Thymus (tissue), 11 donors: ENCODE data around the gene FPGS. TPM values are rescaled to one million over a fixed set of nuclear protein-coding genes. Genes with fewer than 3 reads are reported as not detected.
A peak's percentile ranks its signal among the peaks of the same experiment; 100 is the strongest.

Experiments
- DNase-seq, 9 donors: peaks; one replicate each; pipeline ENCODE4 v3.0.0-alpha.2; 2013; ENCODE audit warnings: low spot score in 9 of 9, low read depth in 6 of 9, missing footprints in 1 of 9
- H3K27ac ChIP-seq, 2 donors: one replicate each; pipeline ENCODE4 v1.5.1; 2013; ENCODE audit warnings: control low read depth in 1 of 2, low read depth in 1 of 2, low read length in 1 of 2, mild to moderate bottlenecking in 1 of 2, moderate library complexity in 1 of 2
- H3K27me3 ChIP-seq, 2 donors: one replicate each; pipeline ENCODE4 v1.5.1; 2013; ENCODE audit warnings: low read length in 1 of 2; ENCODE audit not compliant: control insufficient read depth in 2 of 2, insufficient read depth in 1 of 2
- H3K36me3 ChIP-seq, 2 donors: one replicate each; pipeline ENCODE4 v1.5.1; 2013; ENCODE audit warnings: low read length in 1 of 2, mild to moderate bottlenecking in 1 of 2, moderate library complexity in 1 of 2; ENCODE audit not compliant: control insufficient read depth in 2 of 2, insufficient read depth in 2 of 2
- H3K4me1 ChIP-seq, 2 donors: one replicate each; pipeline ENCODE4 v1.5.1; 2013; ENCODE audit warnings: low read length in 2 of 2; ENCODE audit not compliant: control insufficient read depth in 2 of 2, insufficient read depth in 2 of 2
- H3K4me3 ChIP-seq, 2 donors: one replicate each; pipeline ENCODE4 v1.5.1; 2013; ENCODE audit warnings: low read length in 2 of 2, control low read depth in 1 of 2, mild to moderate bottlenecking in 1 of 2
- H3K9me3 ChIP-seq, 2 donors: one replicate each; pipeline ENCODE4 v1.5.1; 2013; ENCODE audit warnings: low read length in 1 of 2, mild to moderate bottlenecking in 1 of 2; ENCODE audit not compliant: control insufficient read depth in 2 of 2, insufficient read depth in 1 of 2
- WGBS: extraction: QIAGEN DNeasy Blood & Tissue Kit; methylation state at CpG from one replicate; pipeline ENCODE4 v1.1.7; 2013; 5-methylcytosine and 5-hydroxymethylcytosine counted together
- polyA plus RNA-seq: library from polyadenylated mRNA; stranded (reverse); fragments of 200-250 nt; gene quantifications from one replicate; pipeline ENCODE4 v1.2.3, GENCODE V29; 2013
- total RNA-seq: library from RNA; stranded (reverse); fragments of 120-200 nt; gene quantifications from one replicate; pipeline ENCODE4 v1.2.4, GENCODE V29; 2013
- donor health status: healthy.

FPGS gene
- total and polyA plus RNA-seq, 2 donors = 30.4 to 48.4 TPM

DNA sequence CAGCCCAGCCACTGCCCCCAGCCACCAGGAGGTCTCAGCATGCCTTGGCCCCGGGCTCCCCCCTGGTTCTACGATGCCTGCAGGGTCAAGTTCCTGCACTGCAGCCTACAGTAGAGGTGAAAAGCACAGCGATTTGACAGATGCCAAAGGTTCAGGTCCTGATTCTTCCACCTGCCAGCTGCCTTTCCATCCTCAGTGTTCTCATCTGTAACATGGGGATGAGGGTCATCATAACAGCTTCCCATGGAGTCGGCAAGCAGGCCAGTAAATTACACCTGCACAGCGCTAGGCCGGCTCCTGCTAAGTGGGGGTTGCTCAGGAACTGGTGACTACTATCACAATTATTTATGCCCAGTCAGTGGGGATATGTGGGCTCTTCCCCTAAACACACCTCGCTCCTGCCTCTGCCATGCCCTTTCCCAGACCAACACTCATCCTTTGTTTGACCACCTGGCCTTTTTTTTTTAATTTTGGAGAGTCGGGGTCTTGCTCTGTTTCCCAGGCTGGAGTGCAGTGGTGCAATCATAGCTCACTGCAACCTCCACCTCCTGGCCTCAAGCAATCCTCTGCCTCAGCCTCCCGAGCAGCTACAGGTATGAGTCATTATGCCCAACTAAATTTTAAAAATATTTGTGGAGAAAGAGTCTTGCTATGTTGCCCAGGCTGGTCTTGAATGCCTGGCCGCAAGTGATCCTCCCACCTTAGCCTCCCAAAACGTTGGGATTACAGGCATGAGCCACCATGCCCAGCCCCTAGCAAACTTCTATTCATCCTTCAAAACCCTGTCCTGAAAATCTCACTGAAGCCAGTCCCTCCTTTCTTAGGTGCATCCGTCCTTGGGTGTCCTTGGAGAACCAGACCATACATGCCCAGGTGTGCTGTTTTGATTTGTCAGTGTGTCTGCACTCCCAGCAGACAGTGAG is 45.4 kb downstream of the FPGS start:
- no peak for DNase-seq
- WGBS = 89% methylated on average over 12 of the region's 12 CpGs
- no peak overlapping the region for H3K4me3 ChIP-seq
- H3K9me3 ChIP-seq = peaks cover 6 to 21% of the 10 kb centered on the region in 2 donors
- H3K27me3 ChIP-seq = no peaks in the 10 kb centered on the region
- no peak overlapping the region for H3K27ac ChIP-seq
- H3K4me1 ChIP-seq = peaks cover 0 to 1% of the 10 kb centered on the region in 2 donors
- peaks cover 0 to 4% of the 10 kb centered on the region in 2 donors for H3K36me3 ChIP-seq

DNA sequence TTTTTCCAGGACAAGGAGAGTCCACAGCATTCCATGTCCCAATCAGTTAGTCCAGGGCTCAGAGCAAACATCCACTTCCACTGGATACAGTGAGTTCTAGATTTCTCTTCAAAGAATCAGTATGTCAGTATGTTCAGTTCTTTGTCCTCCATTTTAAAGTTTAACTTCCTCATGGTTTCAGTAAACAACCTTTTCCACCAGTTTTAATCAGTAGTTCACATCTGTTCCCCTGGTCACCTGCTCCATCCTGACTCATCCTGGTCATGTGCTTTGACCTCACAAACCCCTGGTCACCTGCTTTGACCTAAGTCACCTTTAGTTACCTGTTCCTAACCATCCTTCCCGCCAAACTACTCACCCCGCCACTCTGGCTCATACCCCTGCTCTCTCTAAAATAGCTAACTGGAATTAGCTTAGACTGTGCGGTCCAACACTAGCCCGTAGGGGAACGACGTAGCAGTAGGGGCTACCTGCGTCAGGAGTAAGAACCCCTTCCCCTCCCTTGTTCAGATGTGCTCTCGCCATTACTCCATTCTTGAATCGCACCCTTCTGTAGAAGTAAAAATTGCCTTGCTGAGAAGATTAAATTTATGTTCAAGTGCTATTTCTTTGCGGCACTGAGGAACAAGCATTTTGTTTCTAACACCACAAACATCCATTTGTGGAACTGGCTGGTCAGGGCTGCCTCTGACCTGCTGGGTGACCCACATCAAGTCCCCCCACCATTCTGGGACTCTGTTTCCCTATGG is 46.2 kb downstream of the FPGS start:
- peaks cover 6 to 21% of the 10 kb centered on the region in 2 donors for H3K9me3 ChIP-seq
- no peaks in the 10 kb centered on the region for H3K27me3 ChIP-seq
- H3K27ac ChIP-seq = no peak overlapping the region
- DNase-seq = no peak
- WGBS = 89% methylated on average over 10 of the region's 10 CpGs
- H3K36me3 ChIP-seq = peaks cover 0 to 4% of the 10 kb centered on the region in 2 donors
- no peak overlapping the region for H3K4me3 ChIP-seq
- H3K4me1 ChIP-seq = peaks cover 3 to 9% of the 10 kb centered on the region in 2 donors

DNA sequence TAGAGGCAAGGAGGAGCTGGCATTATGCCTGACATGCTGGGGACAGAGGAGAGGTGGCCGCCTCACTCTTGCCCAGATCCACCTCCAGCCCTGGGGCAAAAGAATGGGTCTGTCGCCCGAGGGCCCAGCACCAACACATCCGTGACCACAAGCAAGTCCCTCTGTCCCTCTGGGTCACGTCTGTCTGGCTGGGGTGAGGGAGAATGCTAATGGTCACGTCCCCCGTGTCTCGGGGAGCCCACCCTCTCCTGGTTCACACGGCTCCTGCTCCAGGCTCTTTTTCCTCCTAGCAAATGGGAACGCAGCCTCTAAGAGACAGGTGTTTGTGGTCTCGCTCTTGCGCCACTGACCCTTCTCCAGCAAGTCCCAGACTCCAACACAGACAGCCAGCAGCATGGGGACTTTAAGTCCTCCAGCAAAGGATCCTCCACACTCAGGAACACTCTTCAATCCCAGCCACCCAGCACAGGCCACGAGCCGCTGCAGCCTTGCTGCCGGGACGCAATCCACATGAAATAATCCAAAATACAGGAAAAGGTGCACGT is 47.7 kb downstream of the FPGS start:
- H3K4me3 ChIP-seq = no peak overlapping the region
- peaks cover 0 to 4% of the 10 kb centered on the region in 2 donors for H3K36me3 ChIP-seq
- no peak for DNase-seq
- peaks cover 13 to 17% of the 10 kb centered on the region in 2 donors for H3K4me1 ChIP-seq
- WGBS = 98% methylated on average over 17 of the region's 17 CpGs
- no peaks in the 10 kb centered on the region for H3K27me3 ChIP-seq
- H3K9me3 ChIP-seq = peaks cover 6 to 21% of the 10 kb centered on the region in 2 donors
- no peak overlapping the region for H3K27ac ChIP-seq

DNA sequence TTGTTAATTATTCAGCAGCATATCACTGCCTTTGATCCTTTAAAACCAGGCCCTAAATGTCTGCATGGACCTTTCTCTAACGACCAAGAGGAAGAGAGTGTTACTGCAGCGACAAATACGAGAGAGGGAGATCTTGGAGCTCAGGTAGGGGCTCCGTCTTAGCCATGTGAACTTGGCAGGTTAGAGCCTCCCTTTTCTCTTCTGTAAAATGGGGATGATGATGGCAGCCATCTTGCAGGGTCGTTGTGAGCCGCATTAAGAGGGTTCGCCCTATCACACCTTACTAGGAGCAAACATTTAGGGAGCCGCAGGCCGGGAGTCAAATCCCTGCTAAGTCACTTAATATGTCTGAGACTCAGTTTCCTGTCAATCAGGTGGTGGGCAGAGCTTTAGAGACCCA is 50.1 kb downstream of the FPGS start:
- H3K4me3 ChIP-seq = peak overlapping the region in 1 of 2 donors; percentile 57
- 91% methylated on average over 9 of the region's 9 CpGs for WGBS
- H3K4me1 ChIP-seq = peaks cover 13 to 25% of the 10 kb centered on the region in 2 donors
- no peak for DNase-seq
- no peak overlapping the region for H3K27ac ChIP-seq
- H3K27me3 ChIP-seq = no peaks in the 10 kb centered on the region
- H3K36me3 ChIP-seq = peaks cover 0 to 4% of the 10 kb centered on the region in 2 donors
- H3K9me3 ChIP-seq = peaks cover 6 to 21% of the 10 kb centered on the region in 2 donors

DNA sequence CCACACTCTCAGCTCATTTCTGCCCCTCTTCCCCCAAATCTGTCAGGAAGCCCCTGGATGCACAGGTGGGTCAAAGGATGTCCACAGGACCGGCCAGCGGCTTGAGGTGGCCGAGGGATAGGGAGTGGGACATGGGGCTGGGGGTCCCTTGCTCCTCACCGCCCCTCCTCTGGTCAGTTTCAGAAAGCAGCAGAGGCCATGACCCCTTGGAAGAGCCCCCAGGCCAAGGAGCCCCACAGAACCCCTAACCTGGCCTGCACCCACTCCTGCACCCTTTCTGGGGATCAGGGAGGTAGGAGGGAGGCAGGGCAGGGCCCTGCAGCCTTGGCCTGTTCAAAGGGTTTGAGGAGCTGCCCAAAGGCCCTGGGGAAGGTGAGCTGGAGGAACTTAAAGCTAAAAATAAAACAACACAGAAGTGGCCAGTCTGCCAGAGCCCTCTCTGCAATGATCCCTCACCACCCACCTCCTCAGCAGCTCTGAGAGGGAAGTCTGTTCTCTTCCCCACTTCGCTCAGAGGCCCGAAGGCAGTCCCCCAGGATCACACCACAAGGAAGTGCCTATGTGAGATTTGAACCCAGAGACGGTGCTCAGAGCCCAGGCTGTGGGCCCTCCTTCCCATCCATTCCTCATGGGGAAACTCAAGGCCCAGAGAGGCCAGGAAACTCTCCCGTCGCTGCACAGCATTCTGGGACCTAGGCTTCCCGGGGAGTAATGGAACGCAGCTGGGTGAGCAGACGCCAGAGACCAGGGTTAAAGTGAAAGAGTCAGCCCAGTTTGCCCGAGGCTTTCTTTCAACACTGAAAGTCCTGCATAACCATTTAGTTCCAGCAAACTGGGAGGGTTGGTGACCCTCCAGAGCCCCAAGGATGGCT is 50.9 kb downstream of the FPGS start:
- Histone ChIP-seq H3K27ac (peak overlapping the region in 1 of 2 donors; percentile 64), H3K27me3 (no peaks in the 10 kb centered on the region), H3K4me3 (peak overlapping the region; percentile 57), H3K36me3 (peaks cover 0 to 4% of the 10 kb centered on the region in 2 donors), H3K9me3 (peaks cover 6 to 19% of the 10 kb centered on the region in 2 donors), H3K4me1 (peaks cover 13 to 29% of the 10 kb centered on the region in 2 donors)
- 33% methylated on average over 13 of the region's 13 CpGs for WGBS
- peak in 1 of 9 donors; percentile 24 for DNase-seq

DNA sequence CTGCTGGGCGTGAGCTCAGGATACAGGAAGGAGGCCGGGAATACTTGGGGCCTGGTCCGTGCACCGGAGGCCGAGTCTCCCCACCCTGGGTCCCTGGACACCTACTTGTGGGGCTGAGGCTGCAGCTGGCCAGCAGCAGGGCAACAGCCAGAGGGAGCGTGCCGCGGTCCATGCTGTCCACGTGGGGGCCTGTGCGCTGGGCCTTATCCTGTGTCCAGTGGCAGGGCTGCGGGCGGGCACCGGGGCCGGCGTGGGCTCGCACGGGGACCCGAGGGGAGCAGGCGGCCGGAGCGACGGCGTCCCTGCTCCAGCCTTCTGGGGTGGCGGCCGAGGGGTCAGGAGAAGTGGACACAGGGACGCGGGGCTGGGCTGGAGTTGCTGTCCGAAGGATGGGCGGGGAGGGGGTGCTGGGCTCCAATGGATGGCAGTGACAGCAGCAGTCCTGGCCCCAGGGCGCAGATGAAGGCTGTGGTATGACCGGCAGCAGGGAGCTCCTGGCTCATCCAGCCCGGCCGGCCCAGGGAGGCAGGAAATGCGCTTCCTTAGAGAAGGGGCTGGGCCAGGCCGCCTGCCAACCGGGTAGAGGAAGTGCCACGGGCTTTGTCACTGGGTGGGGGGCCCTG is 51.6 kb downstream of the FPGS start, which contains the start of gene ENG:
Gene ENG (minus strand): TSS at position 475 of the 623 bp plus-strand sequence. CDS start 303 bp downstream, at position 172.
- Histone ChIP-seq H3K27me3 (no peaks in the 10 kb centered on the region), H3K36me3 (peaks cover 0 to 4% of the 10 kb centered on the region in 2 donors), H3K9me3 (peaks cover 4 to 13% of the 10 kb centered on the region in 2 donors), H3K4me1 (peaks cover 13 to 32% of the 10 kb centered on the region in 2 donors), H3K27ac (peak within 1 kb of the TSS in 1 of 2 donors; percentile 69), H3K4me3 (peak within 1 kb of the TSS; percentile 57)
- DNase-seq = peak in 1 of 9 donors; percentile 35
- 5% methylated on average over 37 of the region's 37 CpGs for WGBS

DNA sequence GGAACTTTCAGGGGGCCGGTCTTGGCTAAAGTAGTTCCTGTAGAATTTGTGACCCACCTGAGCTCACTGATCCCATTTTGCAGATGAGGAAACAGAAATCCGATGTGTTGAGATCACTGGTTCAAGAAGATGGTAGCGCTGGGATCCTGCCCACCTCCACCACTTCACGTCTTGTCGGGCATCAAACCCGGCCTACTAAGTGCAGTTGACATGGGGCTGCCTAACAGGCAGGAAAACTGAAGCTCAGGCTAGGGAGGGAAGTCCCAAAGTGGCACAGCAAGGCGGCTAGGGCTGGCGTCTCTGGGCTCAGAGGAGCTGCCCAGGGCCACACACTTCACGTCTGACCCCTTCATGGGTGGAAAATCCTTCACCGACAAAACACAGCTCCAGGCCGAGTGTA is 52.3 kb downstream of the FPGS start:
- peaks cover 13 to 32% of the 10 kb centered on the region in 2 donors for H3K4me1 ChIP-seq
- peak overlapping the region in 1 of 2 donors; percentile 57 for H3K4me3 ChIP-seq
- peaks cover 0 to 4% of the 10 kb centered on the region in 2 donors for H3K36me3 ChIP-seq
- DNase-seq = no peak
- no peak overlapping the region for H3K27ac ChIP-seq
- 83% methylated on average over 11 of the region's 11 CpGs for WGBS
- H3K9me3 ChIP-seq = peaks cover 2 to 7% of the 10 kb centered on the region in 2 donors
- H3K27me3 ChIP-seq = no peaks in the 10 kb centered on the region

DNA sequence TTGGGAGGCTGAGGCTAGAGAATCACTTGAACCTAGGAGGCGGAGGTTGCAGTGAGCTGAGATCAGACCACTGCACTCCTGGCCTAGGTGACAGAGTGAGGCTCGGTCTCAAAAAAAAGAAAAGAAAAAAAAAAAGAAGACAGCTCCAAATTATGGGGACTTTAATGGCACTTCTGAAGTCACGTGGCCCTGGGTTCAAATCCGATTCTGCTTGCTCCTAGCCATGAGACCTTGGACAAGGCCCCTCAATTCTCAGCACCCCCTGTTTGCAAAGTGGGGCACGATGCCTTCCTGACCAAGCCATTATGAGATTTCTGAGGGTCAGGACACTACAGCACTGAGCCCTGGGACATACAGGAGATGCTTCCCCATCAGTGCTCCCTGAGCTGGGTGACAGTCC is 52.8 kb downstream of the FPGS start:
- H3K4me3 ChIP-seq = no peak overlapping the region
- H3K4me1 ChIP-seq = peaks cover 13 to 32% of the 10 kb centered on the region in 2 donors
- WGBS = 95% methylated on average over 5 of the region's 5 CpGs
- H3K27ac ChIP-seq = no peak overlapping the region
- peaks cover 0 to 4% of the 10 kb centered on the region in 2 donors for H3K36me3 ChIP-seq
- H3K27me3 ChIP-seq = no peaks in the 10 kb centered on the region
- peaks cover under 1 to 1% of the 10 kb centered on the region in 2 donors for H3K9me3 ChIP-seq
- no peak for DNase-seq
